ENCODE data around the gene C1QTNF1.

Gene C1QTNF1, protein sequence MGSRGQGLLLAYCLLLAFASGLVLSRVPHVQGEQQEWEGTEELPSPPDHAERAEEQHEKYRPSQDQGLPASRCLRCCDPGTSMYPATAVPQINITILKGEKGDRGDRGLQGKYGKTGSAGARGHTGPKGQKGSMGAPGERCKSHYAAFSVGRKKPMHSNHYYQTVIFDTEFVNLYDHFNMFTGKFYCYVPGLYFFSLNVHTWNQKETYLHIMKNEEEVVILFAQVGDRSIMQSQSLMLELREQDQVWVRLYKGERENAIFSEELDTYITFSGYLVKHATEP

DNA sequence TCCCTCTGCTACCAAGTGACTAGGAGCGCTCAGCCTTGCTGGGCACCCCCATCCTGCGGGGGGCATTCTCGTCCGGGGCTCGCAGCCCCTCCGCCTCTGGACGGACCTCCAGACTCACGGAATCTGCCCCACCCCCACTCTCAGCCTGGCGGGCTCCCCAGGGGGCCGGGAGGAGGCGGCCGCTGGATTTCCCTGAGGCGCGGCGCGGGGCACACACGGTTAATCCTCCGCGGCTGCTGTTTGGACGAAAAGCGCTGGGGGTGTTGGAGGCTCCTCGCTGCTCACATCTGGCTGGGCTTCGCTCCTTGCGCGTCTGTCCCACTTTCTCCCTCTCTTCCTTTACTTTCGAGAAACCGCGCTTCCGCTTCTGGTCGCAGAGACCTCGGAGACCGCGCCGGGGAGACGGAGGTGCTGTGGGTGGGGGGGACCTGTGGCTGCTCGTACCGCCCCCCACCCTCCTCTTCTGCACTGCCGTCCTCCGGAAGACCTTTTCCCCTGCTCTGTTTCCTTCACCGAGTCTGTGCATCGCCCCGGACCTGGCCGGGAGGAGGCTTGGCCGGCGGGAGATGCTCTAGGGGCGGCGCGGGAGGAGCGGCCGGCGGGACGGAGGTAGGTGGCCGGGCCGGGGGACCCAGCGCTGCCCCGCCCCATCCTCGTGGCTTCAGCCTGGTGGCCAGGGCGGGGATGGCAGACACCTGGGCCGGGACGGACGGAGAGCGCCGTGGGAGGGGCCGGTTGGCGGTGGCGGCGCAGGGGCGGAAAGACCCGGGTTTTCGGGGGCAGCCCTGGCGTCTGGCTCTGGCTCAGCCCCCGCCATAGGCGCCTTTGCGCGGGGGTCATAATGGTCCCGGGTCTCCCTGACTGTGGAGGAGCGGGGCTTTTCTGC, at the start of gene C1QTNF1:
C1QTNF1 (plus strand) TSS at position 284 of the 886 bp plus-strand sequence. CDS start 19,800 bp downstream, outside the sequence.
- DNase-seq (ENCODE audit: low read depth) = peak; percentile 13

DNA sequence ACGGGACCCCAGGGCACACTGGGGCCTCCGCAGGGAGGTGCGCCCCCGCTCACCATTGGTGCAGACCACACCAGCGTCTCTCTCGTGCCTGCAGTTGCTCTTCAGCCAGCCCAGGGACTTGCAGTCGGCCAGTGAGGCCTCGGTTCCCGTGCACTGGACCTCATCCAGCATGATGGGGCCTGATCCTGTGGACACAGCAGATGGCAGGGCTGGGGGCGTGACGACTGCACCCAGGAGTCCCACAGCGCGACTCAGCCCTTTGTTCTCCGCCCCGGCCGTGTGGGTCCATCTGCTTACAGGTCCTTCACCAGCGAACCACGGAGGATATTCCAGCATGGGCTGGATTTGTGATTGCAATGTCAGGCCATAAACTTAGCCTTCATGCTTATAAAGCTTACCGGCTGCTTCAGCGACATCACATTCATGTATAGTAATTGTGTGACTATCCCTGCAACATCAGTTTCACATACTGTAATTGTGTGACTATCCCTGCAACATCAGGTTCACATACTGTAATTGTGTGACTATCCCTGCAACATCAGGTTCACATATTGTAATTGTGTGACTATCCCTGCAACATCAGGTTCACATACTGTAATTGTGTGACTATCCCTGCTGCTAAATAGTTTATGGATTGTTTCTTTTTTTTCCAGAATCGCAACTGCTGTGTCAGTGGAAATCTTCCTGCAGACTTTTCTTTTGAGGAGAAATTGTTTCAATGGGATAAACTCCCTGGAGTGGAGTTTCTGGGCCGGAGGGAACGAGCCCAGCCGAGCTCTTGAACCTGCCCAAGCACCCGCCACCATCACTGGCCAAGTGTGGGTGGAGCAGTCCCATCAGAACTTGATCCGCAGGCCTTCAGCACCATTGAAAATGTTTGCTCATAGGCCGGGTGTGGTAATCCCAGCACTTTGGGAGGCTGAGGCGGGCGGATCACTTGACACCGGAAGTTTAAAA, 49.1 kb upstream of the C1QTNF1 start:
- no peak for DNase-seq (ENCODE audit: low read depth)

DNA sequence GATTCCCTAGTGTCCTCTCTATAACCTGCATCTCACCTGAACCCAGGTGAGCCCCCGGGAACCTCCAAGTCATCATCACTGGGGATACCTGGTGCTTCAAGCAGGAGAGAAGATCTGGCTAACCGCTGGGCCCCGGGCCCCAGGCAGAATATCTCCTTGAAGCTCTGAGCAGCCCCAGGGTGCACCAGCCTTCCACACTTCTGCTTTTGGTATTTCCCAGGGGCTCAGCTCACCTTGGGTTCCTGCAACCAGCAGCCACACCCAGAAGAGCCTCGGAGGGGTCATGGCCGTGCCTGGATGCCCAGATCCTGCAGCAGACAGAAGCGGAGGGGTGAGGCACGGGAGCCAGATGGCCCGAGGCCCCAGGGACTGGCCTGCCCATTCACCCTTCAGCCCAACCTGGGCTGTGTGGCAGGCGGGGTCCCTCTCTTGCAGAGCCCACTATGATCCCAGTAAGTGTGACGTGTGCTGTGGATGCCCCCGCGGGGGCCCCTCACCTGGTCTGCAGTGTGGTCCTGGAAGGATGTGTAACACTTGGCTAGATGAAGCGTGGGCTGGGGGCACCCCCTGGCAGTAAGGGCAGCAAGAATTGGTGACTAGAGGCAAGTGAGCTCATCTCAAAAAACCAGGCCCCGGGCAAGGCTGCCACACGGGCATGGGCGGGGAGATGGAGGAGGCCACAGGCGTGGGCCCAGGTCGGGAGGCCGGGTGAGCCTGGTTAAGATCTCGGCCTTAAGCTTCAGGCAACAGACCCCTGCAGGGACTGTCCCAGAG, 46.9 kb upstream of the C1QTNF1 start:
- DNase-seq (ENCODE audit: low read depth) = no peak

DNA sequence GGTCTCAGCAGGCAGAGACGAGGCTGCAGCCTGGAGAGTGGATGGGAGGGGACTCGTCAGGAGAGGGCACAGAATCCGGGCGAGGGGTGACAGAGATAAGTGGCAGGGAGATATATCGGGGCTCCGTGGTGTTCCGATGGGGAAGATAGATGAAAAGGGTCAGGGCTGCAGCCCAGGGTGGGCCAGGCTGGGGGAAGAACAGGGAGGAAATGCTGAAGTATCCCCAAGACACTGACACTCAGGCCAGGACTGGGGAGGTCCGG, 46.4 kb upstream of the C1QTNF1 start:
- DNase-seq (ENCODE audit: low read depth) = no peak

DNA sequence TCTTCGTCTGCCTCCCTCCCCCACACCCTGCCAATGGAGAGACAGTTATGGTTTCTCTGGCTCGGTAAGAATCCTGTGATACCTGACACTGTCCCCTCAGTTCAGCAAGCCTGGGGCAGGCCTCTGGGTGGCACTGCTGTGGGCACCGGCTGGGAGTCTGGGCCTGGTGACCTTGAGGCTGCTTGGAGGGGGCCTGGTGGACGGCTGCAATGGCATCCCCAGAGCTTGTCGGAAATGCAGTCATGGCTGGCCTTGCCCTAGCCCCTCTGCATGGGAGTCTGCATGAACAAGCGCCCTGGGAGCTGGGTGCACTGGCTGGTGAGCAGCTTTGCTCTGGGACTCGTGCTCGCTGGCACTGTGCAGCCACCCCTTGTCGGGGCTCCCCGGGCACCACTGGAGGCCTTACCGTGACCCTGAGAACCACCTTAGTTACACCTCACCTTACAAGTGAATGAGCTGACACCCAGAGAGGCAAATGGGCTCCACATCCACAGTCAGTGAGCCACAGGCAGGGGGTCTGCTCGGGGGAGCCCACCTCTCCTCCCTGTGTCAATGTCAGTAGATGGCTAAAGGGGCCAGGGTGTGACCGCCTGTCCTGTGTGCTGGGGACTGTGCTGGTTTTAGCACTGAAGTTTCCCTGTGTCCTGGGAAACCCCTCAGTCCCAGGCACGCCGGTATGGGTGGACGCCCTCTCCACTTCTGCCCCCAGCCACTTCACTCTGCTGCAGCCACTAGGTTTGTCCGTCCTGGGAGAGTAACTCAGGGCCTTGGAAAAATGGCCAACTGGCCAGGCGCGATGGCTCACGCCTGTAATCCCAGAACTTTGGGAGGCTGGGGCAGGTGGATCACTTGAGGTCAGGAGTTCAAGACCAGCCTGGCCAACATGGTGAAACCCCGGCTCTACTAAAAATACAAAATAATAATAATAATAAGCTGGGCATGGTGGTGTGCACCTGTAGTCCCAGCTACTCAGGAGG, 45.7 kb upstream of the C1QTNF1 start:
- no peak for DNase-seq (ENCODE audit: low read depth)

DNA sequence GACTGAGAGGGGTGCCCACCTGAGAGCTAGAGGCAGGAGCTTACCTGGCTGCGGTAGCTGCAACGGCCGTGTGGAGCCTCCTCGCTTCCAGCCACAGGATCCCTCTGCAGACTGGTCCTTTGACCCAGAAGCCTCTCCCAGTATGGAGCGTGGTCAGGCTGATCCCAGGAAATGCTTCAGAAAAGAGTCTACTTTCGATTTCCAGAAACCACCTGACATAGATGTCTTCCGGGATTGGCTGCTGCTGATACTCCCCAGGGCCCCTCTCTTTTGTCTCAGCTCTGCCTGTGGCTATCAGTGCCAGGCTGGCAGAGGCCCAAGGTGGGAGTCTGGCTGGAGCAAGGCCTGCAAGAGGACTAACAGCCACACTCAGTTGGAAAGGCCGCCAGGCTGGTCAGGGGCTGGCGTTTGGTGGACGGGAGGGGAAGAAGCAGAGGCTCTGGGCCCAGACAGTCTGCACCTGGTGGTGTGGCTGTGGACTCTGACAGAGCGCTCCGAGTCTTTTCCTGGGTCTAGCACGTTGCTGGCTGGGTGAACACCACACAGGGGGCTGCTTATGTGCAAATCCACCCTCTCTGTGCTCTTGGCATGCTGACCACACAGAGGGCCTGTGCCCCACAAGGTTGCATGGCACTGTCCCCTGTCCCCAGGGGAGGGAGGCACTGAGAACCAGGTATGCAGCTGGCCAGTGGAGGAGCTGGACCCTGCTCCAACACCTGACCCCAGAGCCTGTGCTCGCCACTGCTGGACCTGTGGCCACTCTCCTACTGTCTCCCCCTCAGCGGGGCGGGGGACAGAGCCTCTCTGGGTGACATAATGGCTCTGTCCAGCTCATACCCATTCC, 44.0 kb upstream of the C1QTNF1 start, which contains the start of gene LGALS3BP:
LGALS3BP (minus strand) TSS at position 144 of the 844 bp plus-strand sequence. CDS start 2,732 bp downstream, outside the sequence.
- DNase-seq (ENCODE audit: low read depth) = no peak

GRCh38 chr17:78980624-78980972, 43.4 kb upstream of the C1QTNF1 start:
- no peak for DNase-seq (ENCODE audit: low read depth)

DNA sequence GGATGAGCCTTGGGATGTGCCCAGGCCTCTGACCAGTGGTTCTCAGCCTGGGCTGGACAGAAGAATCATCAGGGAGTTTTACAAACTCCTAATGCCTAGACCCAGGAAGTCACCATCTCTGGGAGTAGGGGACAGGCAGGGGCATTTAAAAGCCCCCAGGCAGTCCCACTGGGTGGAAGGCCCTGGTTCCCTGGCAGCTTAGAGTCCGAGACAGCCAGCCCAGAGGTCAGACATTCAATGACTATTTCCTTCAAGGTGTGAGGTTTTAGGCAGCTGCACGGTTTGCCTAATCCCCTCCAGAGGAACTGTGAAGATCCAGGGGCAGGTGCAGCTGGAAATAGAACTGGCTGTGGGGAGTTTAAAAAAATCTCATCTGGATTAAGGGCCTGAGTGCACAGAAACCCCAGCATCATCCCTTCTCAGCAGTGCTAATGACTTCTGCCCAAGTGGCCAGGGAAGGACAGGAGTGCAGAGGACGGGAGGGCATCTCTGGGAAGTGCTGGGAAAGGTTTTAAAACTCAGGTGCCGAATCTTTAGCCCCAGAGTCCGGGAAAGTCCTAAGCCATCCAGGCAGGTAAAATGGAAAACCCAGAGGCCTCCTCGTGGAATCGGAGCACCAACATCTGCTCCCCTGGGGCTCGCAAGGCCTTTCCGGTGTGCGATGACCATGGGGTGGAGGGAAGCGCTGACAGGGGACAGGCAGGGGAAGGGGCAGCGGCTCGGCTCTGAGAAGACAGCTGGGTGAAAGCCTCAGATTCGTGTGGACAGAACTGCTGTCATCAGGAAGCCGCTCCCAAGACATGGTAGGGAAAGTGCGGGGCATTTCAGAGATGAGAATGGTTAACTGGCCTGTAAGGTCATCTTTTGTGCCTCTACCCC, 42.7 kb upstream of the C1QTNF1 start:
- DNase-seq (ENCODE audit: low read depth) = no peak

- no peak for DNase-seq (ENCODE audit: low read depth)
These were observed 38.6 kb upstream of the C1QTNF1 start for GRCh38 chr17:78985395-78985794.

GRCh38 chr17:78986048-78986648, 37.8 kb upstream of the C1QTNF1 start:
- DNase-seq (ENCODE audit: low read depth) = no peak

- DNase-seq (ENCODE audit: low read depth) = no peak
These were observed 37.2 kb upstream of the C1QTNF1 start for GRCh38 chr17:78986649-78987328.

GRCh38 chr17:78988152-78988551, 35.8 kb upstream of the C1QTNF1 start:
- no peak for DNase-seq (ENCODE audit: low read depth)

GRCh38 chr17:78990349-78991016, 33.5 kb upstream of the C1QTNF1 start:
- no peak for DNase-seq (ENCODE audit: low read depth)

GRCh38 chr17:78991017-78991738, 32.8 kb upstream of the C1QTNF1 start:
- no peak for DNase-seq (ENCODE audit: low read depth)

DNA sequence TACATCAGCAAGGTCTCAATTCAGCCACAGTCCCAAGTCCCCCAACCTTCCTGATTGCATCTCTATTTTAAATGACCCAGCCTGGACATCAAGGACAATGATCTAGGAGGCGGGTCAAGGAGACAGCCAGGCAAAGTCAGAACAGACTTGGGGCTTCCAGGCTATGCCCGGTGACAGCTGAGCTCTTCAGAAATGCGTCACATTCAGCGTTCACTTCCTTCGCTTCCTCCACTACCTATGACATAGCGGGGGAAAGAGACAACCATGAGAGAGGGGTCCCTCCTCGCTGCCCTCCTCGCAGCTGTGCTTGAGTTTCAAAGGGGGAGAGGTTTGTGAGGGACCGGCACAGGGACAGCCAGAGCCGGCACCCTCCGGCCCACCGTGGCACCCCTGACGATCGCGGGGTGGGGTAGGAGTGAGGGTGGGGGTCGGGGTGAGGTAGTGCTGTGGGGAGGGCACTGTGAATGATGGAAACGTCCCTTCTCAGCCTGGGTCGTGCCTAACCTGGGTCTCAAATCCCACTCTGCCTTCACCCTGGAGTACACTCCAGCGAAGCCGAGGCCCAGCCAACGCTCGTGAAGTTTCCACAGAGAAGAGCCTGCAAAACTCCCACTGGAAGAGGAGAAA, 31.9 kb upstream of the C1QTNF1 start:
- DNase-seq (ENCODE audit: low read depth) = no peak
